SK-N-SH treated with all-trans-retinoic acid at 6 μM for 48 hours (cell line): Measurements from ENCODE around the gene FGF10.

Experiments
- ATAC-seq: fragments of 200-7000 bp; cut with Tn5 transposase; 3 replicates; pipeline ENCODE4 v1.9.1; 2020; ENCODE audit warnings: mild to moderate bottlenecking, moderate library complexity
- ARNTL ChIP-seq: fragments of 450-650 bp; formaldehyde crosslinking; IDR thresholded peaks from 2 replicates; pipeline ENCODE4 v1.5.0; 2020; ENCODE audit warnings: low read depth, mild to moderate bottlenecking, moderate library complexity, borderline replicate concordance
- CREB5 ChIP-seq: fragments of 250-450 bp; sonication (Bioruptor Pico); IDR thresholded peaks from 2 replicates; pipeline ENCODE4 v1.5.1; 2020; ENCODE audit warnings: low read depth, mild to moderate bottlenecking, moderate library complexity
- CSDC2 ChIP-seq: fragments of 250-450 bp; sonication (Bioruptor Pico); IDR thresholded peaks from 2 replicates; pipeline ENCODE4 v1.5.0; 2020; ENCODE audit warnings: mild to moderate bottlenecking, moderate library complexity
- CSRNP3 ChIP-seq: fragments of 250-450 bp; sonication (Bioruptor Pico); IDR thresholded peaks from 2 replicates; pipeline ENCODE4 v1.5.1; 2021; ENCODE audit warnings: mild to moderate bottlenecking, moderate library complexity
- ESRRG ChIP-seq: fragments of 250-450 bp; sonication (Bioruptor Pico); IDR thresholded peaks from 2 replicates; pipeline ENCODE4 v1.6.1; 2021; ENCODE audit warnings: mild to moderate bottlenecking
- GLIS3 ChIP-seq: fragments of 250-450 bp; sonication (Bioruptor Pico); IDR thresholded peaks from 2 replicates; pipeline ENCODE4 v1.5.0; 2020; ENCODE audit warnings: mild to moderate bottlenecking, moderate library complexity
- ISL1 ChIP-seq: fragments of 250-450 bp; sonication (Bioruptor Pico); IDR thresholded peaks from 2 replicates; pipeline ENCODE4 v2.1.2; 2022; ENCODE audit warnings: mild to moderate bottlenecking, moderate library complexity
- PATZ1 ChIP-seq: fragments of 250-450 bp; sonication (Bioruptor Pico); IDR thresholded peaks from 2 replicates; pipeline ENCODE4 v1.8.0; 2020; ENCODE audit warnings: mild to moderate bottlenecking, moderate library complexity, borderline replicate concordance
- POU6F1 ChIP-seq: fragments of 250-450 bp; sonication (Bioruptor Pico); IDR thresholded peaks from 2 replicates; pipeline ENCODE4 v1.8.0; 2021; ENCODE audit warnings: low read depth, mild to moderate bottlenecking, moderate library complexity, borderline replicate concordance
- PPARA ChIP-seq: fragments of 250-450 bp; sonication (Bioruptor Pico); IDR thresholded peaks from 2 replicates; pipeline ENCODE4 v1.5.0; 2020; ENCODE audit warnings: mild to moderate bottlenecking, borderline replicate concordance
- RARB ChIP-seq: fragments of 250-450 bp; sonication (Bioruptor Pico); IDR thresholded peaks from 2 replicates; pipeline ENCODE4 v1.8.0; 2021; ENCODE audit warnings: mild to moderate bottlenecking, moderate library complexity
- SNAI2 ChIP-seq: fragments of 250-450 bp; sonication (Bioruptor Pico); IDR thresholded peaks from 2 replicates; pipeline ENCODE4 v1.5.0; 2020; ENCODE audit warnings: mild to moderate bottlenecking, moderate library complexity
- TCF4 ChIP-seq: fragments of 250-450 bp; sonication (Bioruptor Pico); IDR thresholded peaks from 2 replicates; pipeline ENCODE4 v1.8.0; 2021; ENCODE audit warnings: mild to moderate bottlenecking, moderate library complexity, borderline replicate concordance
- TOX ChIP-seq: fragments of 250-450 bp; sonication (Bioruptor Pico); IDR thresholded peaks from 2 replicates; pipeline ENCODE4 v1.8.0; 2021; ENCODE audit warnings: mild to moderate bottlenecking, moderate library complexity, borderline replicate concordance
- TSHZ2 ChIP-seq: fragments of 250-450 bp; sonication (Bioruptor Pico); IDR thresholded peaks from 2 replicates; pipeline ENCODE4 v1.5.0; 2020; ENCODE audit warnings: mild to moderate bottlenecking, moderate library complexity
- ZC3H10 ChIP-seq: fragments of 250-450 bp; sonication (Bioruptor Pico); IDR thresholded peaks from 2 replicates; pipeline ENCODE4 v1.5.1; 2021; ENCODE audit warnings: mild to moderate bottlenecking, moderate library complexity
- ZFP3 ChIP-seq: fragments of 250-450 bp; sonication (Bioruptor Pico); IDR thresholded peaks from 2 replicates; pipeline ENCODE4 v1.5.0; 2020; ENCODE audit warnings: mild to moderate bottlenecking, moderate library complexity
- ZFP30 ChIP-seq: fragments of 450-650 bp; formaldehyde crosslinking; IDR thresholded peaks from 2 replicates; pipeline ENCODE4 v1.5.0; 2022; ENCODE audit warnings: mild to moderate bottlenecking, moderate library complexity
- ZNF565 ChIP-seq: fragments of 450-650 bp; formaldehyde crosslinking; conservative IDR thresholded peaks from 2 replicates; pipeline ENCODE4 v1.5.0; 2020; ENCODE audit warnings: low read depth, mild to moderate bottlenecking, moderate library complexity
- ZNF70 ChIP-seq: fragments of 450-650 bp; formaldehyde crosslinking; IDR thresholded peaks from 2 replicates; pipeline ENCODE4 v1.5.0; 2020; ENCODE audit warnings: mild to moderate bottlenecking, moderate library complexity
- ZNF8 ChIP-seq: fragments of 450-650 bp; formaldehyde crosslinking; IDR thresholded peaks from 2 replicates; pipeline ENCODE4 v1.5.0; 2020; ENCODE audit warnings: mild to moderate bottlenecking, moderate library complexity

The FGF10 gene

GRCh38 chr5:44361342-44362001, 27.7 kb downstream of the FGF10 start:
- ATAC-seq: no peak
- TF ChIP-seq ZNF70: no peak
- no peak for TF ChIP-seq CREB5 (CRISPR knock-in tag)
- TF ChIP-seq CSDC2 (CRISPR knock-in tag): no peak
- TF ChIP-seq ESRRG (CRISPR knock-in tag): no peak
- no peak for TF ChIP-seq CSRNP3 (CRISPR knock-in tag)
- TF ChIP-seq PPARA (CRISPR knock-in tag): no peak
- no peak for TF ChIP-seq ISL1
- no peak for TF ChIP-seq POU6F1 (CRISPR knock-in tag)
- no peak for TF ChIP-seq ZFP30

- TF ChIP-seq CREB5 (CRISPR knock-in tag) (no peak), CSDC2 (CRISPR knock-in tag) (no peak), RARB (CRISPR knock-in tag) (no peak), ZFP3 (CRISPR knock-in tag) (no peak), TOX (no peak)
- ATAC-seq: no peak
These were observed 28.3 kb downstream of the FGF10 start for GRCh38 chr5:44360919-44361318.

- ATAC-seq: no peak
- TF ChIP-seq ZNF565 (CRISPR knock-in tag) (no peak), TSHZ2 (no peak), SNAI2 (no peak), ZNF8 (CRISPR knock-in tag) (no peak), ARNTL (CRISPR knock-in tag) (no peak), CSRNP3 (CRISPR knock-in tag) (no peak), ZNF70 (no peak), PPARA (CRISPR knock-in tag) (no peak), TOX (no peak), TCF4 (no peak), POU6F1 (CRISPR knock-in tag) (no peak), ZC3H10 (CRISPR knock-in tag) (no peak), ISL1 (no peak), PATZ1 (no peak), GLIS3 (CRISPR knock-in tag) (no peak)
- TF ChIP-seq, all 23 proteins: peak for 0
These were observed 30.8 kb downstream of the FGF10 start for GRCh38 chr5:44358421-44358820.
